ENCODE data around the gene GPR143. TPM values are rescaled to one million over a fixed set of nuclear protein-coding genes. Genes with fewer than 3 reads are reported as not detected.

GPR143 gene
- total RNA-seq, 1 experiment from 2014 or later: 1.8 TPM

DNA sequence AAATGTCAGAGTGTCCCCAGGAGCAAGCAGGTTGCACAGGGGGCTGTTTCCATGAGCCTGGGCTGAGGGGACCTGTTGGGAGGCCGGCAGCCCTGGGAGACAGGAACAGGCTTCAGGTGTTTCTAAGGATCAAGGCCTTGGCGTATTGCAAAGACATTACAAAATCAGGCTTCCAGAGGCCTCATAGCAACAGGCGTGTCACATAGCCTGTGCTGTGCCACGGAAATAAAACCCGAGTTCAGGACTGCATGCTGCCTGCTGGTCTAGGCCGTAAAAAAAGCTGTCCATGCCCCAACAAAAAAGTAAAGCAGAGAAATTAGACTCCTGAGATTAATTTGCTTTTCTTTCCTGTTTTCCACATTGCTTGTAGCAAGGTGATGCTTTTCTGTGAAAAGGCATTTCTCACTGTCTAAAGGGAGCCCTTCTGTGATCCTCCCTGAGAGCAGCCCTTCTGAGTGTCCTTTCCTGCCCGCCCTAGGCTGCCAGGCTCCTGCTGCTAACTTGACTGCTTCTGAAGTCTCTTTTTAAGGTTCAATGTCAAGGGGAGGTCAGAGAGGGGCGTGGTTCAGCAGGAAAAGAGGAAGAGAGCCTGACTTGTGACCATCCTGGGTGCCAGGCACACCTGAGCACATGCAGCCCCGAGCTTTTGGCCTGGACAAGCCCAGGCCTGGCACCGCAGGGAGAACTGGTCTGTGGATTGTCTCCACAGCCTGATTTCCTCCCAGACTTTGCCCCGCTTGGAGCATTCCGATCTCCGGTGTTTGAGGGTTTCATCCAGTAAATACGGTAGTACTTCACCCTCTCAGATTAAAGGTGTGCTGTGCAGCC, 41.9 kb upstream of the GPR143 start:
- TF ChIP-seq ELF1 (IDR thresholded peaks at IDR 0.05; ENCODE audit: borderline replicate concordance, low read depth) (no peak), EZH2phosphoT487 (IDR thresholded peaks at IDR 0.05; ENCODE audit: borderline replicate concordance) (no peak), POLR2A (IDR thresholded peaks at IDR 0.05; ENCODE audit: borderline replicate concordance, extremely low read depth, insufficient read depth, insufficient read length) (no peak)
- TF ChIP-seq, protein P1, sequence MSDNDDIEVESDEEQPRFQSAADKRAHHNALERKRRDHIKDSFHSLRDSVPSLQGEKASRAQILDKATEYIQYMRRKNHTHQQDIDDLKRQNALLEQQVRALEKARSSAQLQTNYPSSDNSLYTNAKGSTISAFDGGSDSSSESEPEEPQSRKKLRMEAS (IDR thresholded peaks at IDR 0.05): no peak
- TF ChIP-seq, protein P2, sequence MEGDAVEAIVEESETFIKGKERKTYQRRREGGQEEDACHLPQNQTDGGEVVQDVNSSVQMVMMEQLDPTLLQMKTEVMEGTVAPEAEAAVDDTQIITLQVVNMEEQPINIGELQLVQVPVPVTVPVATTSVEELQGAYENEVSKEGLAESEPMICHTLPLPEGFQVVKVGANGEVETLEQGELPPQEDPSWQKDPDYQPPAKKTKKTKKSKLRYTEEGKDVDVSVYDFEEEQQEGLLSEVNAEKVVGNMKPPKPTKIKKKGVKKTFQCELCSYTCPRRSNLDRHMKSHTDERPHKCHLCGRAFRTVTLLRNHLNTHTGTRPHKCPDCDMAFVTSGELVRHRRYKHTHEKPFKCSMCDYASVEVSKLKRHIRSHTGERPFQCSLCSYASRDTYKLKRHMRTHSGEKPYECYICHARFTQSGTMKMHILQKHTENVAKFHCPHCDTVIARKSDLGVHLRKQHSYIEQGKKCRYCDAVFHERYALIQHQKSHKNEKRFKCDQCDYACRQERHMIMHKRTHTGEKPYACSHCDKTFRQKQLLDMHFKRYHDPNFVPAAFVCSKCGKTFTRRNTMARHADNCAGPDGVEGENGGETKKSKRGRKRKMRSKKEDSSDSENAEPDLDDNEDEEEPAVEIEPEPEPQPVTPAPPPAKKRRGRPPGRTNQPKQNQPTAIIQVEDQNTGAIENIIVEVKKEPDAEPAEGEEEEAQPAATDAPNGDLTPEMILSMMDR (IDR thresholded peaks at IDR 0.05 in 2 of 3, conservative IDR thresholded peaks at IDR 0.05 in 1 of 3; ENCODE audit: borderline replicate concordance in 1 of 3, insufficient read depth in 1 of 3, low read depth in 2 of 3, low read length in 2 of 3): no peak
- Histone ChIP-seq H3K27me3 (ENCODE audit: insufficient read depth, low read length) (no peaks in the 10 kb centered on the region), H2AFZ (ENCODE audit: low read depth, low read length, poor library complexity, severe bottlenecking) (no peak overlapping the region), H3K9me3 (ENCODE audit: control insufficient read depth in 1 of 2, insufficient read depth in 1 of 2, low read depth in 1 of 2, low read length in 2 of 2) (no peaks in the 10 kb centered on the region), H3K4me1 (ENCODE audit: control insufficient read depth in 1 of 2, insufficient read depth in 2 of 2, low read length in 2 of 2) (peaks cover 2 to 6% of the 10 kb centered on the region in 2 experiments; a peak in 1 of 4 replicates), H3K4me3 (replicated peaks in 1 of 2; ENCODE audit: low read depth in 1 of 2, low read length in 2 of 2) (no peak overlapping the region), H3K4me2 (ENCODE audit: low read length) (no peak overlapping the region), H3K79me2 (ENCODE audit: insufficient read depth, low read length) (no peaks in the 10 kb centered on the region), H3K9ac (ENCODE audit: low read length) (no peak overlapping the region), H3K27ac (ENCODE audit: low read depth, low read length) (no peak overlapping the region), H3K36me3 (ENCODE audit: control insufficient read depth in 1 of 2, insufficient read depth in 2 of 2, low read length in 2 of 2) (no peaks in the 10 kb centered on the region), H3K9me2 (ENCODE audit: insufficient read depth) (no peaks in the 10 kb centered on the region), H4K20me1 (ENCODE audit: insufficient read depth) (no peaks in the 10 kb centered on the region)
- CTCF ChIA-PET: no interaction called here
- BruUV-seq (replicated peaks): no TSS peak
- intact Hi-C loops (cut with micrococcal nuclease): no loop called here
- DNase-seq (ENCODE audit: low read depth, low spot score): no peak
- ATAC-seq: no peak
- RAD21 ChIA-PET (ENCODE audit: low non-redundant PET in 1 of 2, low total read pairs in 2 of 2, uncharacterized antibody in 2 of 2, unreplicated experiment in 2 of 2): no interaction called here
- POLR2A ChIA-PET: no interaction called here

DNA sequence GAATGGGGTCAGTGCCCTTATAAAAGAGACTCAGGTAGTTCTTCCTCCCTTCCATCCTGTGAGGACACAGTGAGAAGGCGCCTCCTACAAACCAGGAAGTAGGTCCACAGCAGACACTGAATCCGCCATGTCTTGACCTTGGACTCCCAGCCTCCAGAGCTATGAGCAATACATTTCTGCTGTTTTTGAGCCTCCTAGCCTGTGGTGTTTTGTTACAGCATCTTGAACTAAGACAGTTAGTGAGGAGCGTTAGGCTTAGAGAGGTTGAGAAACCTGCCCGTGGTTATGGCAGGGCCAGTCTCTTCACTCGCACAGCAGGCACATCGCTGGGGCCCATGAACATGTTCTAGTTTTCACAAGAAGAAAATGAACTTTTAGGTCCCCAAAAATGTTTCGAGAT, 40.3 kb upstream of the GPR143 start:
- DNase-seq (ENCODE audit: low read depth, low spot score) (no peak), ATAC-seq (no peak)
- Histone ChIP-seq H3K9ac (ENCODE audit: low read length) (no peak overlapping the region), H3K27ac (ENCODE audit: low read depth, low read length) (no peak overlapping the region), H3K36me3 (ENCODE audit: control insufficient read depth in 1 of 2, insufficient read depth in 2 of 2, low read length in 2 of 2) (no peaks in the 10 kb centered on the region), H3K79me2 (ENCODE audit: insufficient read depth, low read length) (no peaks in the 10 kb centered on the region), H3K9me3 (ENCODE audit: control insufficient read depth in 1 of 2, insufficient read depth in 1 of 2, low read depth in 1 of 2, low read length in 2 of 2) (no peaks in the 10 kb centered on the region), H3K27me3 (ENCODE audit: insufficient read depth, low read length) (no peaks in the 10 kb centered on the region), H2AFZ (ENCODE audit: low read depth, low read length, poor library complexity, severe bottlenecking) (no peak overlapping the region), H3K4me1 (ENCODE audit: control insufficient read depth in 1 of 2, insufficient read depth in 2 of 2, low read length in 2 of 2) (peaks cover 2 to 6% of the 10 kb centered on the region in 2 experiments; a peak in 1 of 4 replicates), H3K4me3 (replicated peaks in 1 of 2; ENCODE audit: low read depth in 1 of 2, low read length in 2 of 2) (no peak overlapping the region), H3K9me2 (ENCODE audit: insufficient read depth) (no peaks in the 10 kb centered on the region), H3K4me2 (ENCODE audit: low read length) (no peak overlapping the region), H4K20me1 (ENCODE audit: insufficient read depth) (no peaks in the 10 kb centered on the region)
- CTCF ChIA-PET: no interaction called here
- POLR2A ChIA-PET: no interaction called here
- no TSS peak for BruUV-seq (replicated peaks)
- RAD21 ChIA-PET (ENCODE audit: low non-redundant PET in 1 of 2, low total read pairs in 2 of 2, uncharacterized antibody in 2 of 2, unreplicated experiment in 2 of 2): no interaction called here
- no peak for TF ChIP-seq FOSL1 (IDR thresholded peaks at IDR 0.05; ENCODE audit: low read depth)
- TF ChIP-seq, protein P3, sequence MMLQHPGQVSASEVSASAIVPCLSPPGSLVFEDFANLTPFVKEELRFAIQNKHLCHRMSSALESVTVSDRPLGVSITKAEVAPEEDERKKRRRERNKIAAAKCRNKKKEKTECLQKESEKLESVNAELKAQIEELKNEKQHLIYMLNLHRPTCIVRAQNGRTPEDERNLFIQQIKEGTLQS (IDR thresholded peaks at IDR 0.05): no peak
- no peak for TF ChIP-seq SRF (IDR thresholded peaks at IDR 0.05; ENCODE audit: low read depth)
- TF ChIP-seq ZNF274 (IDR thresholded peaks at IDR 0.05; ENCODE audit: low read depth, low read length): no peak
- TF ChIP-seq JUND (IDR thresholded peaks at IDR 0.05): no peak
- no peak for TF ChIP-seq POLR2A (IDR thresholded peaks at IDR 0.05; ENCODE audit: borderline replicate concordance, extremely low read depth, insufficient read depth, insufficient read length)
- no peak for TF ChIP-seq ZFX (IDR thresholded peaks at IDR 0.05)
- TF ChIP-seq, protein P1 (IDR thresholded peaks at IDR 0.05): no peak
- no peak for TF ChIP-seq ELF1 (IDR thresholded peaks at IDR 0.05; ENCODE audit: borderline replicate concordance, low read depth)
- TF ChIP-seq EGR1 (IDR thresholded peaks at IDR 0.05; ENCODE audit: low read depth): no peak
- intact Hi-C loops (cut with micrococcal nuclease): no loop called here
